ENCODE measurements around the gene IMMP2L.

Gene IMMP2L

DNA sequence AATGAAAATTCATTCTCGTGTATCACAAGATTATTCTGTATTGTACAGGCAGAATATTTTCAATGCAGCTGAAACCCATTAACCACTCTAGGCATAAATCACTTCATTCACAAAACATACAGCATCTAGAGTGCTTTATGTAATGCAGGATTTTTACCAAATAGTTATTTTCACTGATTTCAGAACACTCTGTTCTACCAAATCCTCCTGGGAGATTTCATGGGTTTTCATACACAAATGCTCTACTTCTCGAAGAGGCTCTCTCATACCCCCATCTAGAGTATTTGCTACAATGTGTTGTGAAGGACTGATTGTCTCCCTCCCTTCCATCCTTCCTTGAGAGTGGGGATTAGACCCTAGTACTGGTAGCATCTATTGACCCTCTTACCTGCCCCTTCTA, 680.6 kb downstream of the IMMP2L start:
- TF ChIP-seq EZH2phosphoT487 (IDR thresholded peaks at IDR 0.05; ENCODE audit: borderline replicate concordance): no peak
- TF ChIP-seq, protein P1, sequence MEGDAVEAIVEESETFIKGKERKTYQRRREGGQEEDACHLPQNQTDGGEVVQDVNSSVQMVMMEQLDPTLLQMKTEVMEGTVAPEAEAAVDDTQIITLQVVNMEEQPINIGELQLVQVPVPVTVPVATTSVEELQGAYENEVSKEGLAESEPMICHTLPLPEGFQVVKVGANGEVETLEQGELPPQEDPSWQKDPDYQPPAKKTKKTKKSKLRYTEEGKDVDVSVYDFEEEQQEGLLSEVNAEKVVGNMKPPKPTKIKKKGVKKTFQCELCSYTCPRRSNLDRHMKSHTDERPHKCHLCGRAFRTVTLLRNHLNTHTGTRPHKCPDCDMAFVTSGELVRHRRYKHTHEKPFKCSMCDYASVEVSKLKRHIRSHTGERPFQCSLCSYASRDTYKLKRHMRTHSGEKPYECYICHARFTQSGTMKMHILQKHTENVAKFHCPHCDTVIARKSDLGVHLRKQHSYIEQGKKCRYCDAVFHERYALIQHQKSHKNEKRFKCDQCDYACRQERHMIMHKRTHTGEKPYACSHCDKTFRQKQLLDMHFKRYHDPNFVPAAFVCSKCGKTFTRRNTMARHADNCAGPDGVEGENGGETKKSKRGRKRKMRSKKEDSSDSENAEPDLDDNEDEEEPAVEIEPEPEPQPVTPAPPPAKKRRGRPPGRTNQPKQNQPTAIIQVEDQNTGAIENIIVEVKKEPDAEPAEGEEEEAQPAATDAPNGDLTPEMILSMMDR (conservative IDR thresholded peaks at IDR 0.05; ENCODE audit: low read length): no peak
- H3K4me1 ChIP-seq (ENCODE audit: insufficient read depth, low read length, poor library complexity, severe bottlenecking): no peaks in the 10 kb centered on the region
- no peak overlapping the region for H3K9ac ChIP-seq (ENCODE audit: low read depth, low read length, poor library complexity, severe bottlenecking)
- no peak overlapping the region for H2AFZ ChIP-seq (ENCODE audit: low read length)
- H3K4me3 ChIP-seq (ENCODE audit: low read length, poor library complexity, severe bottlenecking): no peak overlapping the region
- H3F3A ChIP-seq (ENCODE audit: low read depth): no peaks in the 10 kb centered on the region
- no peaks in the 10 kb centered on the region for H3K9me2 ChIP-seq (replicated peaks; ENCODE audit: low read depth, low read length)
- H3K36me3 ChIP-seq (ENCODE audit: insufficient read depth, low read length): no peaks in the 10 kb centered on the region
- H3K4me2 ChIP-seq (ENCODE audit: low read depth, low read length, poor library complexity, severe bottlenecking): no peak overlapping the region
- no peaks in the 10 kb centered on the region for H3K9me3 ChIP-seq (ENCODE audit: insufficient read depth, low read depth, low read length)
- H3K79me2 ChIP-seq (ENCODE audit: insufficient read depth, low read length): no peaks in the 10 kb centered on the region
- H3K27me3 ChIP-seq (ENCODE audit: insufficient read depth, low read length, poor library complexity, severe bottlenecking): no peaks in the 10 kb centered on the region
- no peaks in the 10 kb centered on the region for H4K20me1 ChIP-seq (ENCODE audit: insufficient read depth, low read length, poor library complexity, severe bottlenecking)

DNA sequence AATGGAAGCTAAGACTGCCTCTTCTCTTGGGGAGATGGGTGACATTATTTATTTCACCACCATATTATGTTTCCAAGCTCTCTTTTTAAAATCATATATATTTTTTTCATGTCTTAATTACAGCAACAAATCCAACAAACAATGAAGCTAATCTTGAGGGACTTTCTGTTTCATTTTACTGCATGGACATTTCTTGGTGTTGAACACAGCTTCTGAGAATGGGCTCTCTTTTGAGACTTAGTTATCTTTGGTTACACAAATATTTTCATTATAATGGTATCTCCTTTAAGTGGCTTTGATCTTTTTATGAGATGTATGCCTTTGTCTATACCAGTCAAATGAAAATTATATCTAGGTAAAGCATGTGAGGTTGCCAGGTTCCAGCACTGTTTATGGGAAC, 681.3 kb downstream of the IMMP2L start:
- no peaks in the 10 kb centered on the region for H3K79me2 ChIP-seq (ENCODE audit: insufficient read depth, low read length)

DNA sequence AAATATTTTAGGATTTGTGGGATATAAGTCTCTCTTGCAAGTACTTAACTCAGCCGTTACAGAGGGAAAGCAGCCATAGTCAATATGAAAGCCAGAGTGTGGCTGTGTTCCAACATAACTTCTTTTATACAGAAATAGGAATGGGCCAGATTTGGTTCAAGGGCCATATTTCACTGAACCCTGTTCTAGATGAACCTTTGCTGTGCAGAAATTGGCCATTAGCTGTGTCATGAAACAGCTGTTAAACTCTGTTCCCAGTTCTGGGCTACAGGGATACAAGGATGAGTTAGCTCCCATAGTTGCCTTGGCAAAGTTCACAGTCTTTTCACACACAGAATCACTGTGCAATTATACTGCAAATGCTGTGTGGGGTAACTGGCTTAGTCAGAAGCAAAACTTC, 685.3 kb downstream of the IMMP2L start:
- Histone ChIP-seq H3K9me3 (ENCODE audit: insufficient read depth, low read depth, low read length) (no peaks in the 10 kb centered on the region), H4K20me1 (ENCODE audit: insufficient read depth, low read length, poor library complexity, severe bottlenecking) (no peaks in the 10 kb centered on the region), H2AFZ (ENCODE audit: low read length) (no peak overlapping the region), H3K4me2 (ENCODE audit: low read depth, low read length, poor library complexity, severe bottlenecking) (no peak overlapping the region), H3K9me2 (replicated peaks; ENCODE audit: low read depth, low read length) (no peaks in the 10 kb centered on the region), H3K9ac (ENCODE audit: low read depth, low read length, poor library complexity, severe bottlenecking) (no peak overlapping the region), H3K36me3 (ENCODE audit: insufficient read depth, low read length) (no peaks in the 10 kb centered on the region), H3K4me3 (ENCODE audit: low read length, poor library complexity, severe bottlenecking) (no peak overlapping the region), H3K4me1 (ENCODE audit: insufficient read depth, low read length, poor library complexity, severe bottlenecking) (peaks cover 2% of the 10 kb centered on the region), H3F3A (ENCODE audit: low read depth) (no peaks in the 10 kb centered on the region), H3K27me3 (ENCODE audit: insufficient read depth, low read length, poor library complexity, severe bottlenecking) (no peaks in the 10 kb centered on the region), H3K79me2 (ENCODE audit: insufficient read depth, low read length) (no peaks in the 10 kb centered on the region)
- TF ChIP-seq, protein P1 (conservative IDR thresholded peaks at IDR 0.05; ENCODE audit: low read length): no peak
- TF ChIP-seq EZH2phosphoT487 (IDR thresholded peaks at IDR 0.05; ENCODE audit: borderline replicate concordance): no peak

More for the DNA sequence above, 681.3 kb downstream of the IMMP2L start:
- Histone ChIP-seq H3K9ac (ENCODE audit: low read depth, low read length, poor library complexity, severe bottlenecking) (no peak overlapping the region), H3K4me3 (ENCODE audit: low read length, poor library complexity, severe bottlenecking) (no peak overlapping the region), H2AFZ (ENCODE audit: low read length) (no peak overlapping the region), H3K4me1 (ENCODE audit: insufficient read depth, low read length, poor library complexity, severe bottlenecking) (no peaks in the 10 kb centered on the region), H3K9me3 (ENCODE audit: insufficient read depth, low read depth, low read length) (no peaks in the 10 kb centered on the region), H3K27me3 (ENCODE audit: insufficient read depth, low read length, poor library complexity, severe bottlenecking) (no peaks in the 10 kb centered on the region), H3K36me3 (ENCODE audit: insufficient read depth, low read length) (no peaks in the 10 kb centered on the region), H3K4me2 (ENCODE audit: low read depth, low read length, poor library complexity, severe bottlenecking) (no peak overlapping the region), H3K9me2 (replicated peaks; ENCODE audit: low read depth, low read length) (no peaks in the 10 kb centered on the region), H4K20me1 (ENCODE audit: insufficient read depth, low read length, poor library complexity, severe bottlenecking) (no peaks in the 10 kb centered on the region), H3F3A (ENCODE audit: low read depth) (no peaks in the 10 kb centered on the region)
- TF ChIP-seq EZH2phosphoT487 (IDR thresholded peaks at IDR 0.05; ENCODE audit: borderline replicate concordance): no peak
- TF ChIP-seq, protein P1 (conservative IDR thresholded peaks at IDR 0.05; ENCODE audit: low read length): no peak

Measured in Loucy (cell line).